Vagina (tissue), 2 donors: ENCODE results near the gene ASPA.

ENCODE experiments used
- POLR2A ChIP-seq, 2 donors: fragments of 450-650 bp; IDR thresholded peaks; one replicate each; pipeline ENCODE4 v1.6.1; 2017; ENCODE audit warnings: antibody characterized with exemption in 2 of 2, mild to moderate bottlenecking in 2 of 2, moderate library complexity in 2 of 2
- POLR2AphosphoS5 ChIP-seq, 2 donors: sonication (generic); formaldehyde crosslinking; IDR thresholded peaks; one replicate each; pipeline ENCODE4 v1.9.0; 2017; ENCODE audit warnings: antibody characterized with exemption in 2 of 2, mild to moderate bottlenecking in 2 of 2, low read depth in 1 of 2; ENCODE audit not compliant: insufficient read depth in 1 of 2
- TF ChIP-seq, protein P1 (sequence below), 3 experiments: fragments of 450-650 bp in 2 of 3; fragments of 200-600 bp in 1 of 3; sonication (generic) in 1 of 3; IDR thresholded peaks; one replicate each; pipeline ENCODE4 v1.5.1; 2017 to 2019; ENCODE audit warnings: antibody characterized with exemption in 3 of 3, mild to moderate bottlenecking in 2 of 3, moderate library complexity in 2 of 3

DNA sequence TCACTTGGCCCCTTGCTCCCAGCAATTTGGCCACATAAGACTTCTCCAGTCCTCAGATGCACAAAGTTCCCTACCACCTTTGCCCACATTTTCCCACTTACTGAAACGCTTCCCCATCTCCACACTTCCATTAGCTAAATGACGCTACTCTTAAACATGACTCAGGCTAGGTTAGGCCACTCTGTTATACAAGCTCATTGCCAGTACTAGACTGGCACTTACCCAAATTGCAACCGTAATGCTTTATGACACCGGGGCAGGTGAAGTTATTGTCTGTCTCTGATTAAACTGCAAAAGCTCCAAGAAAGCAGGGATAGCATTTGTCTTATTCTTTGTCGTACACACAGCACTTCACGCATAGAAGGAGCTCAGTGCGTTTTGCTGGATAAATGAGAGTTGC is 29.2 kb downstream of the ASPA start:
- TF ChIP-seq POLR2A (IDR thresholded peaks at IDR 0.05) (no peak), POLR2AphosphoS5 (IDR thresholded peaks at IDR 0.05; ENCODE audit: insufficient read depth in 1 of 2, low read depth in 1 of 2) (no peak)
- TF ChIP-seq, protein P1, sequence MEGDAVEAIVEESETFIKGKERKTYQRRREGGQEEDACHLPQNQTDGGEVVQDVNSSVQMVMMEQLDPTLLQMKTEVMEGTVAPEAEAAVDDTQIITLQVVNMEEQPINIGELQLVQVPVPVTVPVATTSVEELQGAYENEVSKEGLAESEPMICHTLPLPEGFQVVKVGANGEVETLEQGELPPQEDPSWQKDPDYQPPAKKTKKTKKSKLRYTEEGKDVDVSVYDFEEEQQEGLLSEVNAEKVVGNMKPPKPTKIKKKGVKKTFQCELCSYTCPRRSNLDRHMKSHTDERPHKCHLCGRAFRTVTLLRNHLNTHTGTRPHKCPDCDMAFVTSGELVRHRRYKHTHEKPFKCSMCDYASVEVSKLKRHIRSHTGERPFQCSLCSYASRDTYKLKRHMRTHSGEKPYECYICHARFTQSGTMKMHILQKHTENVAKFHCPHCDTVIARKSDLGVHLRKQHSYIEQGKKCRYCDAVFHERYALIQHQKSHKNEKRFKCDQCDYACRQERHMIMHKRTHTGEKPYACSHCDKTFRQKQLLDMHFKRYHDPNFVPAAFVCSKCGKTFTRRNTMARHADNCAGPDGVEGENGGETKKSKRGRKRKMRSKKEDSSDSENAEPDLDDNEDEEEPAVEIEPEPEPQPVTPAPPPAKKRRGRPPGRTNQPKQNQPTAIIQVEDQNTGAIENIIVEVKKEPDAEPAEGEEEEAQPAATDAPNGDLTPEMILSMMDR (IDR thresholded peaks at IDR 0.05), result no peak
